Activated T-helper 17 cell treated with anti-CD3 and anti-CD28 coated beads, Interleukin-2, amount 50 U/mL, for 72 hours (primary cell): Measurements from ENCODE around the gene KDM2B. TPM values are rescaled to one million over a fixed set of nuclear protein-coding genes. Genes with fewer than 3 reads are reported as not detected.
A peak's percentile ranks its signal among the peaks of the same experiment; 100 is the strongest.

Experiments used
- ATAC-seq: fragments of 150-1000 bp; cut with Tn5 transposase; replicated peaks from 2 replicates; pipeline ENCODE4 v1.10.0; 2021; ENCODE audit warnings: mild to moderate bottlenecking, moderate library complexity
- H3K27ac Mint-ChIP-seq: one replicate; pipeline ENCODE4 v1.8.0; 2022; ENCODE audit warnings: mixed read lengths
- H3K27me3 Mint-ChIP-seq: one replicate; pipeline ENCODE4 v1.8.0; 2022; ENCODE audit warnings: mixed read lengths
- H3K36me3 Mint-ChIP-seq: one replicate; pipeline ENCODE4 v1.8.0; 2022; ENCODE audit warnings: low read depth, mild to moderate bottlenecking, mixed read lengths
- H3K4me1 Mint-ChIP-seq: one replicate; pipeline ENCODE4 v1.8.0; 2022; ENCODE audit warnings: mixed read lengths
- H3K4me3 Mint-ChIP-seq: one replicate; pipeline ENCODE4 v1.8.0; 2022; ENCODE audit warnings: mild to moderate bottlenecking, mixed read lengths
- H3K9me3 Mint-ChIP-seq: one replicate; pipeline ENCODE4 v1.8.0; 2022; ENCODE audit warnings: mixed read lengths
- total RNA-seq, 2 donors: library from RNA; stranded (reverse); gene quantifications; one replicate each; pipeline ENCODE4 v1.2.3, GENCODE V29; 2022

KDM2B gene
- total RNA-seq, 2 donors from 2014 or later, result 64.2 to 76.4 TPM

- no peak overlapping the region for H3K27ac Mint-ChIP-seq
- H3K4me3 Mint-ChIP-seq, result peak overlapping the region; percentile 26
- H3K9me3 Mint-ChIP-seq, result no peaks in the 10 kb centered on the region
- H3K36me3 Mint-ChIP-seq, result peaks cover 16% of the 10 kb centered on the region
- peaks cover 18% of the 10 kb centered on the region for H3K4me1 Mint-ChIP-seq
- ATAC-seq, result peak; percentile 7
- H3K27me3 Mint-ChIP-seq, result no peaks in the 10 kb centered on the region
These were observed 113.0 kb downstream of the KDM2B start for GRCh38 chr12:121467638-121468498.

- H3K4me1 Mint-ChIP-seq, result peaks cover 19% of the 10 kb centered on the region
- peak; percentile 96 for ATAC-seq
- H3K27me3 Mint-ChIP-seq, result no peaks in the 10 kb centered on the region
- no peak overlapping the region for H3K27ac Mint-ChIP-seq
- no peaks in the 10 kb centered on the region for H3K9me3 Mint-ChIP-seq
- peaks cover 16% of the 10 kb centered on the region for H3K36me3 Mint-ChIP-seq
- H3K4me3 Mint-ChIP-seq, result no peak overlapping the region
These were observed 113.8 kb downstream of the KDM2B start for GRCh38 chr12:121466794-121467637.

GRCh38 chr12:121465921-121466793 is 114.7 kb downstream of the KDM2B start:
- H3K27ac Mint-ChIP-seq, result peak overlapping the region; percentile 89
- peaks cover 24% of the 10 kb centered on the region for H3K4me1 Mint-ChIP-seq
- H3K27me3 Mint-ChIP-seq, result no peaks in the 10 kb centered on the region
- H3K9me3 Mint-ChIP-seq, result no peaks in the 10 kb centered on the region
- peak overlapping the region; percentile 93 for H3K4me3 Mint-ChIP-seq
- ATAC-seq, result peak; percentile 5
- peaks cover 16% of the 10 kb centered on the region for H3K36me3 Mint-ChIP-seq

- Mint-ChIP-seq H3K27ac (no peak overlapping the region), H3K36me3 (peaks cover 16% of the 10 kb centered on the region), H3K4me3 (no peak overlapping the region), H3K4me1 (peaks cover 35% of the 10 kb centered on the region), H3K27me3 (no peaks in the 10 kb centered on the region), H3K9me3 (no peaks in the 10 kb centered on the region)
- ATAC-seq, result no peak
These were observed 116.5 kb downstream of the KDM2B start for GRCh38 chr12:121464331-121464730.

- H3K27me3 Mint-ChIP-seq, result no peaks in the 10 kb centered on the region
- H3K9me3 Mint-ChIP-seq, result no peaks in the 10 kb centered on the region
- H3K27ac Mint-ChIP-seq, result peak overlapping the region; percentile 7
- ATAC-seq, result peak; percentile 51
- H3K36me3 Mint-ChIP-seq, result peaks cover 26% of the 10 kb centered on the region
- H3K4me3 Mint-ChIP-seq, result no peak overlapping the region
- peaks cover 40% of the 10 kb centered on the region for H3K4me1 Mint-ChIP-seq
These were observed 119.8 kb downstream of the KDM2B start for GRCh38 chr12:121461048-121461447.

- peaks cover 22% of the 10 kb centered on the region for H3K36me3 Mint-ChIP-seq
- peaks cover 36% of the 10 kb centered on the region for H3K4me1 Mint-ChIP-seq
- H3K4me3 Mint-ChIP-seq, result no peak overlapping the region
- H3K27me3 Mint-ChIP-seq, result no peaks in the 10 kb centered on the region
- ATAC-seq, result no peak
- H3K27ac Mint-ChIP-seq, result peak overlapping the region; percentile 16
- H3K9me3 Mint-ChIP-seq, result no peaks in the 10 kb centered on the region
These were observed 124.3 kb downstream of the KDM2B start for GRCh38 chr12:121456551-121456950.

GRCh38 chr12:121455766-121456420 is 124.9 kb downstream of the KDM2B start:
- no peaks in the 10 kb centered on the region for H3K9me3 Mint-ChIP-seq
- no peaks in the 10 kb centered on the region for H3K27me3 Mint-ChIP-seq
- no peak for ATAC-seq
- no peak overlapping the region for H3K27ac Mint-ChIP-seq
- peaks cover 28% of the 10 kb centered on the region for H3K36me3 Mint-ChIP-seq
- peaks cover 29% of the 10 kb centered on the region for H3K4me1 Mint-ChIP-seq
- no peak overlapping the region for H3K4me3 Mint-ChIP-seq

- H3K9me3 Mint-ChIP-seq, result no peaks in the 10 kb centered on the region
- peaks cover 20% of the 10 kb centered on the region for H3K4me1 Mint-ChIP-seq
- no peaks in the 10 kb centered on the region for H3K27me3 Mint-ChIP-seq
- no peak for ATAC-seq
- peaks cover 37% of the 10 kb centered on the region for H3K36me3 Mint-ChIP-seq
- peak overlapping the region; percentile 81 for H3K27ac Mint-ChIP-seq
- H3K4me3 Mint-ChIP-seq, result no peak overlapping the region
These were observed 125.9 kb downstream of the KDM2B start for GRCh38 chr12:121454921-121455320.

GRCh38 chr12:121453629-121454028 is 127.2 kb downstream of the KDM2B start:
- H3K27ac Mint-ChIP-seq, result peak overlapping the region; percentile 81
- peaks cover 21% of the 10 kb centered on the region for H3K4me1 Mint-ChIP-seq
- no peaks in the 10 kb centered on the region for H3K9me3 Mint-ChIP-seq
- H3K27me3 Mint-ChIP-seq, result no peaks in the 10 kb centered on the region
- H3K36me3 Mint-ChIP-seq, result peaks cover 49% of the 10 kb centered on the region
- H3K4me3 Mint-ChIP-seq, result no peak overlapping the region
- ATAC-seq, result no peak

- Mint-ChIP-seq H3K9me3 (no peaks in the 10 kb centered on the region), H3K27ac (no peak overlapping the region), H3K4me1 (peaks cover 23% of the 10 kb centered on the region), H3K4me3 (no peak overlapping the region), H3K27me3 (no peaks in the 10 kb centered on the region), H3K36me3 (peaks cover 49% of the 10 kb centered on the region)
- no peak for ATAC-seq
These were observed 127.8 kb downstream of the KDM2B start for GRCh38 chr12:121452985-121453360.

GRCh38 chr12:121452340-121452984 is 128.4 kb downstream of the KDM2B start:
- Mint-ChIP-seq H3K27me3 (no peaks in the 10 kb centered on the region), H3K36me3 (peaks cover 45% of the 10 kb centered on the region), H3K27ac (peak overlapping the region; percentile 22), H3K9me3 (no peaks in the 10 kb centered on the region), H3K4me1 (peaks cover 19% of the 10 kb centered on the region), H3K4me3 (peak overlapping the region; percentile 25)
- ATAC-seq, result no peak

GRCh38 chr12:121451961-121452339 is 128.9 kb downstream of the KDM2B start:
- peak overlapping the region; percentile 25 for H3K4me3 Mint-ChIP-seq
- H3K27ac Mint-ChIP-seq, result peak overlapping the region; percentile 22
- no peaks in the 10 kb centered on the region for H3K27me3 Mint-ChIP-seq
- H3K4me1 Mint-ChIP-seq, result peaks cover 16% of the 10 kb centered on the region
- H3K36me3 Mint-ChIP-seq, result peaks cover 45% of the 10 kb centered on the region
- no peaks in the 10 kb centered on the region for H3K9me3 Mint-ChIP-seq
- ATAC-seq, result peak; percentile 73

GRCh38 chr12:121448771-121449315 is 132.0 kb downstream of the KDM2B start:
- Mint-ChIP-seq H3K4me3 (no peak overlapping the region), H3K4me1 (peaks cover 13% of the 10 kb centered on the region), H3K9me3 (no peaks in the 10 kb centered on the region), H3K36me3 (peaks cover 72% of the 10 kb centered on the region), H3K27ac (no peak overlapping the region), H3K27me3 (no peaks in the 10 kb centered on the region)
- ATAC-seq, result no peak
